DOHH2 (cell line): Measurements from ENCODE around the gene IL16.

Source experiments
- H3F3A ChIP-seq: fragments of 200-600 bp; sonication (generic), shearing (Covaris generic); 2 replicates; pipeline ENCODE4 v1.6.0; 2016; ENCODE audit warnings: antibody characterized with exemption, mild to moderate bottlenecking; ENCODE audit not compliant: control insufficient read depth, insufficient read depth
- H3K27ac ChIP-seq: fragments of 200-600 bp; sonication (generic); 2 replicates; pipeline ENCODE4 v1.5.1; 2014; ENCODE audit warnings: low read depth, mild to moderate bottlenecking, low read length, moderate library complexity
- H3K27me3 ChIP-seq: fragments of 200-600 bp; sonication (generic); 2 replicates; pipeline ENCODE4 v1.6.1; 2014; ENCODE audit warnings: mild to moderate bottlenecking, low read length, mixed read lengths; ENCODE audit not compliant: control insufficient read depth
- H3K36me3 ChIP-seq: fragments of 200-600 bp; sonication (generic); 2 replicates; pipeline ENCODE4 v1.6.1; 2014; ENCODE audit warnings: mild to moderate bottlenecking, low read length, moderate library complexity, mixed read lengths; ENCODE audit not compliant: control insufficient read depth
- H3K4me1 ChIP-seq: fragments of 200-600 bp; sonication (generic); 2 replicates; pipeline ENCODE4 v1.6.1; 2014; ENCODE audit warnings: mild to moderate bottlenecking, low read length, mixed read lengths; ENCODE audit not compliant: control insufficient read depth
- H3K4me2 ChIP-seq: fragments of 200-600 bp; sonication (generic); 2 replicates; pipeline ENCODE4 v1.6.0; 2014; ENCODE audit warnings: mild to moderate bottlenecking, low read length, moderate library complexity
- H3K4me3 ChIP-seq: fragments of 200-600 bp; sonication (generic); 2 replicates; pipeline ENCODE4 v1.5.1; 2014; ENCODE audit warnings: mild to moderate bottlenecking, low read length, mixed read lengths
- H3K79me2 ChIP-seq: fragments of 200-600 bp; sonication (generic); 2 replicates; pipeline ENCODE4 v1.6.1; 2014; ENCODE audit warnings: mild to moderate bottlenecking, low read length, mixed read lengths; ENCODE audit not compliant: control insufficient read depth
- H3K9me2 ChIP-seq: fragments of 200-600 bp; sonication (generic); replicated peaks from 2 replicates; pipeline ENCODE4 v1.6.1; 2014; ENCODE audit warnings: mild to moderate bottlenecking, low read length, mixed read lengths; ENCODE audit not compliant: control insufficient read depth
- H3K9me3 ChIP-seq: fragments of 200-600 bp; sonication (generic); 2 replicates; pipeline ENCODE4 v1.6.1; 2014; ENCODE audit warnings: antibody characterized with exemption, low read length, mixed read lengths; ENCODE audit not compliant: control insufficient read depth, insufficient read depth
- H4K20me1 ChIP-seq: fragments of 200-600 bp; sonication (generic); 2 replicates; pipeline ENCODE4 v1.6.0; 2014; ENCODE audit warnings: low read depth, mild to moderate bottlenecking, antibody characterized with exemption, low read length, moderate library complexity; ENCODE audit not compliant: control insufficient read depth, insufficient read depth
- EZH2phosphoT487 ChIP-seq: fragments of 200-600 bp; sonication (generic); IDR thresholded peaks from 2 replicates; pipeline ENCODE4 v1.6.1; 2017; ENCODE audit warnings: borderline replicate concordance, mild to moderate bottlenecking, antibody characterized with exemption, low read length, moderate library complexity, mixed read lengths
- TF ChIP-seq, protein P1 (sequence below): fragments of 200-600 bp; sonication (generic); IDR thresholded peaks from one replicate; pipeline ENCODE4 v1.5.1; 2014; ENCODE audit warnings: antibody characterized with exemption, mild to moderate bottlenecking, low read depth, low read length; ENCODE audit not compliant: poor library complexity, severe bottlenecking

Gene IL16

DNA sequence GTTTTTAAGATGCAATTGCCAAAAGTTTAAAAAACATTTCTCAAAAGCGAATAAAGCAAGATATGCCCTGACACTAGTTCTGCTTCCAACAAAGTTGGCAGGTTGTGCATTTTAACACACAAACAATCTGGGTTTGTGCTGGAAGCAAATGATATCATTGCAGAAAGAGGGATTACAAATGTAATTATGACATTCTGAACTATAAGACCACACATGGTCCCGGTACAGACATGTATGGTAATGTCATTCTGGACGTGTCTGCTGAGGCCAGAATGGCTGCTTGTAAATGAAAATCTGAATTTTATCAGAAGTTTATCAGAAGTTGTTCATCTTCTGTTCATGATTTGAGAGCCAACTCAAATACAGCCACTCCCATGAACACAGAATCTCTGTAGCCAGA lies 166.6 kb downstream of the IL16 start:
- Histone ChIP-seq H3K4me1 (no peaks in the 10 kb centered on the region), H3K36me3 (no peaks in the 10 kb centered on the region), H3K27me3 (0 out of 2 replicates have a peak, but pooled peaks cover 4% of the 10 kb centered on the region), H3K4me3 (no peak overlapping the region), H4K20me1 (no peaks in the 10 kb centered on the region), H3K4me2 (no peak overlapping the region), H3K9me3 (no peaks in the 10 kb centered on the region), H3K9me2 (no peaks in the 10 kb centered on the region), H3F3A (no peaks in the 10 kb centered on the region), H3K79me2 (no peaks in the 10 kb centered on the region), H3K27ac (no peak overlapping the region)
- TF ChIP-seq, protein P1, sequence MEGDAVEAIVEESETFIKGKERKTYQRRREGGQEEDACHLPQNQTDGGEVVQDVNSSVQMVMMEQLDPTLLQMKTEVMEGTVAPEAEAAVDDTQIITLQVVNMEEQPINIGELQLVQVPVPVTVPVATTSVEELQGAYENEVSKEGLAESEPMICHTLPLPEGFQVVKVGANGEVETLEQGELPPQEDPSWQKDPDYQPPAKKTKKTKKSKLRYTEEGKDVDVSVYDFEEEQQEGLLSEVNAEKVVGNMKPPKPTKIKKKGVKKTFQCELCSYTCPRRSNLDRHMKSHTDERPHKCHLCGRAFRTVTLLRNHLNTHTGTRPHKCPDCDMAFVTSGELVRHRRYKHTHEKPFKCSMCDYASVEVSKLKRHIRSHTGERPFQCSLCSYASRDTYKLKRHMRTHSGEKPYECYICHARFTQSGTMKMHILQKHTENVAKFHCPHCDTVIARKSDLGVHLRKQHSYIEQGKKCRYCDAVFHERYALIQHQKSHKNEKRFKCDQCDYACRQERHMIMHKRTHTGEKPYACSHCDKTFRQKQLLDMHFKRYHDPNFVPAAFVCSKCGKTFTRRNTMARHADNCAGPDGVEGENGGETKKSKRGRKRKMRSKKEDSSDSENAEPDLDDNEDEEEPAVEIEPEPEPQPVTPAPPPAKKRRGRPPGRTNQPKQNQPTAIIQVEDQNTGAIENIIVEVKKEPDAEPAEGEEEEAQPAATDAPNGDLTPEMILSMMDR: no peak
- no peak for TF ChIP-seq EZH2phosphoT487
